Retinal pigment epithelial cell (primary cell): ENCODE results near the gene ZNF280C.

ENCODE experiments used
- DNase-seq: peaks from one replicate; pipeline ENCODE4 v3.0.0-alpha.2; 2010; ENCODE audit warnings: low read depth
- H3K4me3 ChIP-seq: 2 replicates; pipeline ENCODE4 v1.5.1; 2011; ENCODE audit warnings: mild to moderate bottlenecking, low read length, control low read depth, moderate library complexity
- CTCF ChIP-seq: conservative IDR thresholded peaks from 2 replicates; pipeline ENCODE4 v1.5.1; 2011; ENCODE audit warnings: low read depth, low read length, control low read depth, inconsistent platforms

The ZNF280C gene

DNA sequence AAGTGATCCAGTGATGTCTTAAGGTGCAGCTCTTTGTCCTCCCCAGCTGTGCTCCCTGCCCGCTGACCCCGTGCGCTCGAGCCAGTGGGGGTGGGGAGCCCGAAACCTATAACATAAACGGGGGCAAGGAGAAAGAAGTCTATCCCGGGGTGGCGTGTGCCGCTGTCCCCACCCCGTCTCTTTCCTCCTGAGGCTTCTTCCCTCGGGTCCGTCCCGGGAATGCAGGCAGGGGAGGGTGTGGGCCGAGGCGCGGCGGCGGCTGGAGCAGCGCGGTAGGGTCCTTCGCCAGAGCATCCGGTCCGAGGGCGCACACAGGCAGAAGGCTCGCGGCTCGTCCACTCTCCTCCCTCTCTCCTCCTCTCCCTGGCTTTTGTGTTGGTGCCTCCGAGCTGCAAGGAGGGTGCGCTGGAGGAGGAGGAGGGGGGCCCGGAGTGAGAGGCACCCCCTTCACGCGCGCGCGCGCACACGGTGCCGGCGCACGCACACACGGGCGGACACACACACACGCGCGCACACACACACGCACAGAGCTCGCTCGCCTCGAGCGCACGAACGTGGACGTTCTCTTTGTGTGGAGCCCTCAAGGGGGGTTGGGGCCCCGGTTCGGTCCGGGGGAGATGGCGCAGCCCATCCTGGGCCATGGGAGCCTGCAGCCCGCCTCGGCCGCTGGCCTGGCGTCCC, 97.1 kb downstream of the ZNF280C start, which contains the start of gene RAB33A:
RAB33A (plus strand) TSS at position 517 of the 681 bp plus-strand sequence; CDS start at position 618, 101 bp downstream.
- no peak for TF ChIP-seq CTCF
- H3K4me3 ChIP-seq, result peak within 1 kb of the TSS; percentile 61
- DNase-seq, result no peak

- peak overlapping the region; percentile 61 for H3K4me3 ChIP-seq
- DNase-seq, result peak; percentile 55
- no peak for TF ChIP-seq CTCF
These were observed 97.8 kb downstream of the ZNF280C start for GRCh38 chrX:130170752-130171445.

GRCh38 chrX:130167040-130167439, 101.7 kb downstream of the ZNF280C start:
- peak overlapping the region; percentile 78 for H3K4me3 ChIP-seq
- no peak for TF ChIP-seq CTCF
- DNase-seq, result no peak

DNA sequence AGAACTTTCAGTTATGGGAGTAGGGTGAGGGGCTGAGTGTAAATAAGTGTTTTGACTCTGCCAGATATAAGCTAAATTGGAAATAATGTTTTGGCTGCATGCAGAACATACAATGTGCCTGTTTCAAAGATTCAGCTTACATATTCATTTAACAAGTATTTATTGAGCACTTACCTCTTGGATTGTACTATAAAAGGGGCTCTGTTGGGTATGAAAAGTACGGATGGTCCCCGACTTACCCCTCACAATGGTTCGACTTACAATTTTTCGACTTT, 102.3 kb downstream of the ZNF280C start:
- peak overlapping the region; percentile 78 for H3K4me3 ChIP-seq
- DNase-seq, result no peak
- TF ChIP-seq CTCF, result no peak

GRCh38 chrX:130165703-130166502, 102.8 kb downstream of the ZNF280C start, which contains the start of gene AIFM1:
Gene AIFM1, minus strand, starts transcription at chrX:130165841. Its CDS starts 185 bp downstream, at chrX:130165656.
- peak within 1 kb of the TSS; percentile 78 for H3K4me3 ChIP-seq
- DNase-seq, result peak; percentile 86
- no peak for TF ChIP-seq CTCF

GRCh38 chrX:130165181-130165702, 103.5 kb downstream of the ZNF280C start:
- no peak for TF ChIP-seq CTCF
- peak overlapping the region; percentile 78 for H3K4me3 ChIP-seq
- no peak for DNase-seq
